Urinary bladder (tissue), 4 donors: ENCODE results near the gene TCEAL7. TPM values are rescaled to one million over a fixed set of nuclear protein-coding genes. Genes with fewer than 3 reads are reported as not detected.
"Not testable (repeated sequence)": the region's sequence is repeated elsewhere in the genome, so short reads cannot be mapped to it uniquely, and the experiment has no call there.

Experiments
- DNase-seq: peaks from one replicate; pipeline ENCODE4 v3.0.0-alpha.2; 2015; ENCODE audit errors: extremely low spot score
- H3K27ac ChIP-seq: one replicate; pipeline ENCODE4 v1.5.1; 2013; ENCODE audit warnings: low read depth, mild to moderate bottlenecking, moderate library complexity
- H3K36me3 ChIP-seq: one replicate; pipeline ENCODE4 v1.6.1; 2013; ENCODE audit warnings: mild to moderate bottlenecking, moderate library complexity; ENCODE audit not compliant: insufficient read depth
- H3K4me1 ChIP-seq: one replicate; pipeline ENCODE4 v1.6.1; 2013; ENCODE audit warnings: mild to moderate bottlenecking, moderate library complexity; ENCODE audit not compliant: insufficient read depth
- H3K4me3 ChIP-seq: one replicate; pipeline ENCODE4 v1.5.1; 2013; ENCODE audit warnings: low read depth, low read length
- WGBS: extraction: QIAGEN DNeasy Blood & Tissue Kit; methylation state at CpG from one replicate; pipeline ENCODE4 v1.1.7; 2013; 5-methylcytosine and 5-hydroxymethylcytosine counted together
- polyA plus RNA-seq: library from polyadenylated mRNA; stranded (reverse); fragments of 200-250 nt; gene quantifications from one replicate; pipeline ENCODE4 v1.2.3, GENCODE V29; 2013
- total RNA-seq: library from RNA; depleted of rRNA; stranded (reverse); fragments of >200 nt; gene quantifications from one replicate; pipeline ENCODE4 v1.2.3, GENCODE V29; 2014
- donor health status: healthy with polysubstance abuse.
- donor health status: healthy.

The TCEAL7 gene
- total and polyA plus RNA-seq, 2 donors = 16.0 to 74.0 TPM

DNA sequence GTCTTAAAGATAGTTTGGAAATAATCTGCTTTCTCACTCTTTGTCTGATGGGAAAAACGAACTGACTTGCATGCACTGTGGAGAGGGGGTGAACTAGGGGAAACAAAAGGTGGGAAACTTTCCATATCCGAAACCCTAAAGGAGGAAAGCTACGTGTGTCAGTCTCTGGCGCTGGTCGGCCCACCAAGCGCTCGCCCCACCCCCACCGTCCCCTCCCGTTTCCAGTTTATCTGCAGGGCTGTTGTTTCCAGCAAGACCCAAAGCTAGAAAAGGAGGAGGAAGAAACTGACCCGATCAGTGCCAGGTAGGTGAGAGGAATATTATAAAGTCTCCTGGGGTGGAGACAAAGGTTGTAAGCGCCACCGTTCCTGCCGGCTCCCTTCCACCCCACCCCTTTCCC, 26.8 kb downstream of the TCEAL7 start:
- no peaks in the 10 kb centered on the region for H3K36me3 ChIP-seq
- no peak for DNase-seq
- no peaks in the 10 kb centered on the region for H3K4me1 ChIP-seq
- 2% methylated on average over 13 of the region's 13 CpGs for WGBS
- H3K4me3 ChIP-seq = peak overlapping the region; percentile 51
- H3K27ac ChIP-seq = peak overlapping the region; percentile 89

DNA sequence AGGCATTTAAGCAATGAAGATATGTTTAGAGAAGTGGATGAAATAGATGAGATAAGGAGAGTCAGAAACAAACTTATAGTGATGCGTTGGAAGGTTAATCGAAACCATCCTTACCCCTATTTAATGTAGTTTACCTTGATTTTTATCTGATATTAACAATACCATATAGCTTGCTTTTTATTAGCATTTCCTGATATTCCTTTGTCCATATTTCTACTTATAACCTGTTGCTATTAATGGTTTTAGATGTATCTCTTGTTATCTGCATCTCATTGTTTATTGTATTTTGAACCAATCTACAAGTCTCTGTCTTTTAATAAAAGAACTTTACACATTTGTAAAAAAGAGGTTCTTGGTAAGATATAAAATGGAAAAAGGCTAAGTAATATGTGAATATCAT, 27.8 kb downstream of the TCEAL7 start:
- no peak for DNase-seq
- Histone ChIP-seq H3K27ac (no peak overlapping the region), H3K4me3 (no peak overlapping the region), H3K36me3 (no peaks in the 10 kb centered on the region), H3K4me1 (no peaks in the 10 kb centered on the region)
- 58% methylated on average over 2 of the region's 2 CpGs for WGBS

DNA sequence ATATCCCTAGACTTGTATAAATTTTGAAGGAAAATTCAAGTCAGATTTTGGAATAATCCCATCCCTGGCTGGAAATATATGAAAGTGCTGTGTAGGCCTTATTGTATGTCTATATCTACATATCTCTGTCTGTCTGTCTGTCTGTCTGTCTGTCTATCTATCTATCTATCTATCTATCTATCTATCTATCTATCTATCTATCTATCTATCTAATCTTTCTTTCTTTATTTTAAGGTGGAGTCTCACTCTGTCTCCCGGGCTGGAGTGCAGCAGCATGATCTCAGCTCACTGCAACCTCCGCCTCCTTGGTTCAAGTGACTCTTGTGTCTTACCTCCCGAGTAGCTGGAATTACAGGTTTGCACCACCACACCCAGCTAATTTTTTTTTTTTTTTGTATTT, 29.6 kb downstream of the TCEAL7 start:
- not testable (repeated sequence) for H3K36me3 ChIP-seq
- 88% methylated on average over 3 of the region's 3 CpGs for WGBS

GRCh38 chrX:103360092-103360491, 30.1 kb downstream of the TCEAL7 start:
- 78% methylated on average over 2 of the region's 2 CpGs for WGBS
- no peak for DNase-seq

More for the DNA sequence above, 29.6 kb downstream of the TCEAL7 start:
- not testable (repeated sequence) for H3K4me3 ChIP-seq, H3K4me1 ChIP-seq, DNase-seq, H3K27ac ChIP-seq

GRCh38 chrX:103360916-103361315, 30.9 kb downstream of the TCEAL7 start:
- WGBS = 33% methylated on average over 2 of the region's 2 CpGs
- Histone ChIP-seq H3K36me3 (no peaks in the 10 kb centered on the region), H3K4me3 (no peak overlapping the region), H3K4me1 (no peaks in the 10 kb centered on the region), H3K27ac (no peak overlapping the region)
- no peak for DNase-seq

More at GRCh38 chrX:103360092-103360491, 30.1 kb downstream of the TCEAL7 start:
- no peak overlapping the region for H3K4me3 ChIP-seq
- no peaks in the 10 kb centered on the region for H3K4me1 ChIP-seq
- no peak overlapping the region for H3K27ac ChIP-seq
- H3K36me3 ChIP-seq = no peaks in the 10 kb centered on the region

DNA sequence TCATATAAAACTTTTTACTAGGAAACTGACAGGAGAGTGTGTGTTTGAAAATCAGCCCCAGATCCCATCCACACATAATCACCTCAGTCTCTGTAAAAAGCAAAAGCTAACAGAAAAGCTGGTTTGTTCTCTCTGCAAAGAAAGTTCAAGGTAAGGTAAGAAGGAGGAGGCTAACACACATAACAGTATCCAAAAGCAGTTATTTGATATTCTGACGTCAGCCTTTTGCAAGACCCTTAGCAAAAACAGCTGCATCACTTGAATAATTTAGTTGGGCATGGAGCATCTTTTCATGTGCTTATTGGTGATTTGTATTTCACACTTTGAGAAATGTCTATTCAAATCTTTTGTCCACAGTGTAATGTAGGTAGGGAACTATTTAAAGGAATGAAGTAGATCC, 31.8 kb downstream of the TCEAL7 start:
- Histone ChIP-seq H3K4me1 (no peaks in the 10 kb centered on the region), H3K27ac (no peak overlapping the region), H3K4me3 (no peak overlapping the region), H3K36me3 (no peaks in the 10 kb centered on the region)
- DNase-seq = no peak
- 24% methylated on average over 1 of the region's 1 CpG for WGBS

DNA sequence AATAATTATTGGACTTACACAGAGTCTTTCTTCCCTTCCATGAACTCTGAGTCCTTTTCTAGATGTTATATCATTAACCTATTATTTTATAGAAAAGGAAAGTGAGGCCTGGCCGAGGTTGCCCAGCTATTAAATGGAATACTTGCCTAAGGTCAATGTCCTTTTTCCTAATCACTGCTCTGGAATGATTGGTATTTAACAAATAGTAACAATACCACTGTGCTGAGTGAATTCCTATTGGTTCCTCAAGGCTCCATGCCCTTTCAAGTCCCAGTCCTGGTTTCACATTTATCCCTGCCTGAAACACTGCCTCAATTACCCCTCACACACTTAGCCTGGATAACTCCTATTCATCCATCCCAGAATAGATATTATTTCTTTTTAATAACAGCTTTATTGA, 32.4 kb downstream of the TCEAL7 start:
- H3K4me3 ChIP-seq = no peak overlapping the region
- no peak overlapping the region for H3K27ac ChIP-seq
- no peaks in the 10 kb centered on the region for H3K36me3 ChIP-seq
- no peak for DNase-seq
- H3K4me1 ChIP-seq = no peaks in the 10 kb centered on the region
- WGBS = 38% methylated on average over 1 of the region's 1 CpG

DNA sequence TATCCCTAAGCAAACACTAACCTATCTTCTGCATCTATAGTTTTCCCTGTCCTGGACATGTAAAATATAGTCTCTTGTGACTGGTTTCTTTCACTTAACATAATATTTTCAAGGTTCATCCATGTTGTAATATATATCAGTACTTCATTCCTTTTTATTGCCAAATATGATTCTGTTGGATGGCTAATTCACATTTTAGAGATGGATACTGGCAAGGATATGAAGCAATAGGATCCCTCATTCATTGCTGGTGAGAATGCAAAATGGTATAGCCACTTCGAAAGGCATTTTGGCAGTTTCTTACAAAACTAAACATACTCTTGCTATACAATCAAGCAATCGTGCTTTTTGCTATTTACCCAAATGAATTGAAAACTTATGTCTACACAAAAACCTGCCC, 33.0 kb downstream of the TCEAL7 start:
- H3K27ac ChIP-seq = no peak overlapping the region
- no peaks in the 10 kb centered on the region for H3K36me3 ChIP-seq
- H3K4me1 ChIP-seq = no peaks in the 10 kb centered on the region
- WGBS = 90% methylated on average over 2 of the region's 2 CpGs
- DNase-seq = no peak
- no peak overlapping the region for H3K4me3 ChIP-seq

DNA sequence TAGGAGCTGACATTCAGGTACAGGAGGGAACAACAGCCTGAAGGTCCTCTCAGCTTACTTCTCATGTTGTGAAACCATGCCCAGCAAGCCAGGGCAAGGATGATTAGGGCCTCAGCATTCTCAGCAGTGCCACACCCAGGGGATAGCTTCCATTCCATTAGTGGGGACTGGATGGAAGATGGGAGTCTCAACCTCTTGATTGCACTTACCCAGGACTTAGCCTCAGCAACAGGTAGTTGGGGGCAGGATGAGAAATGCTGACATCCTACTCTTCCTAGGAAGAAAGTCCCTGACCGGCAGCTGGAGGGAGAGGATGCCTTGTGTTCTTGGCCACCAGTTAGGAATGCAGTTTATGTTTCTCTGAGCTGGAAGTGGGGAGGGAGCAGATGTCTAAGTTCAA, 37.5 kb downstream of the TCEAL7 start:
- DNase-seq = no peak
- Histone ChIP-seq H3K4me1 (no peaks in the 10 kb centered on the region), H3K4me3 (no peak overlapping the region), H3K27ac (no peak overlapping the region), H3K36me3 (no peaks in the 10 kb centered on the region)
- WGBS = 40% methylated on average over 1 of the region's 1 CpG

GRCh38 chrX:103369479-103369878, 39.4 kb downstream of the TCEAL7 start:
- no peaks in the 10 kb centered on the region for H3K4me1 ChIP-seq
- H3K27ac ChIP-seq = no peak overlapping the region
- no peaks in the 10 kb centered on the region for H3K36me3 ChIP-seq
- no peak overlapping the region for H3K4me3 ChIP-seq
- DNase-seq = no peak

GRCh38 chrX:103372886-103373285, 42.8 kb downstream of the TCEAL7 start:
- no peak for DNase-seq
- 79% methylated on average over 2 of the region's 2 CpGs for WGBS
- H3K36me3 ChIP-seq = no peaks in the 10 kb centered on the region
- H3K27ac ChIP-seq = no peak overlapping the region
- H3K4me1 ChIP-seq = no peaks in the 10 kb centered on the region
- no peak overlapping the region for H3K4me3 ChIP-seq

- H3K36me3 ChIP-seq = no peaks in the 10 kb centered on the region
- H3K27ac ChIP-seq = no peak overlapping the region
- H3K4me1 ChIP-seq = no peaks in the 10 kb centered on the region
- 78% methylated on average over 3 of the region's 3 CpGs for WGBS
- no peak for DNase-seq
- H3K4me3 ChIP-seq = no peak overlapping the region
These were observed 43.5 kb downstream of the TCEAL7 start for GRCh38 chrX:103373581-103373980.

GRCh38 chrX:103376118-103376978, 46.3 kb downstream of the TCEAL7 start, which contains the start of gene BEX3:
TSS of gene BEX3 (plus strand) at chrX:103376538. CDS start at chrX:103377522, 984 bp downstream.
- Histone ChIP-seq H3K36me3 (no peaks in the 10 kb centered on the region), H3K4me3 (peak within 1 kb of the TSS; percentile 78), H3K4me1 (no peaks in the 10 kb centered on the region), H3K27ac (peak within 1 kb of the TSS; percentile 68)
- 4% methylated on average over 54 of the region's 62 CpGs for WGBS
- no peak for DNase-seq

DNA sequence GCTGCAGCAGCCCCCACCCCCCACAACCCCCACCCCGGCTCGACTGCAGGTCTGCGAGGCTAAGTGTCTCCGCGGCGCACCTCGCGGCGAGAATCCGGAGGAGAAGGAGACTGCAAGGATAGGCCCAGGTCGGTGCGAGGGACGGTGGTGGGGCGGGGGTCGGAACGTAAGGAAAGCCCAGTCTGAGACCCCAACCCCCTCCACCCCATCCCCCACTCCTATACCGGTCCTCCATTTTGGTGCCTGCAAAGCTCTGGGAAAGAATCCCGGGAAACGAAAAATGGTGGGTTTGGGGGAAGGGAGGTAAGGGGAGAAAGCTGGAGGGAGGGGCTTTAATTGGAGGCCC, 46.9 kb downstream of the TCEAL7 start:
- no peak for DNase-seq
- under 1% methylated on average over 19 of the region's 19 CpGs for WGBS
- H3K4me3 ChIP-seq = peak overlapping the region; percentile 78
- H3K27ac ChIP-seq = peak overlapping the region; percentile 38
- no peaks in the 10 kb centered on the region for H3K36me3 ChIP-seq
- H3K4me1 ChIP-seq = no peaks in the 10 kb centered on the region
